ENCODE results near the gene RGS17.
"Not testable (repeated sequence)": the region's sequence is repeated elsewhere in the genome, so short reads cannot be mapped to it uniquely, and the experiment has no call there.

Gene RGS17

GRCh38 chr6:153125032-153125431 is 6.0 kb downstream of the RGS17 start:
- TF ChIP-seq, protein P1, sequence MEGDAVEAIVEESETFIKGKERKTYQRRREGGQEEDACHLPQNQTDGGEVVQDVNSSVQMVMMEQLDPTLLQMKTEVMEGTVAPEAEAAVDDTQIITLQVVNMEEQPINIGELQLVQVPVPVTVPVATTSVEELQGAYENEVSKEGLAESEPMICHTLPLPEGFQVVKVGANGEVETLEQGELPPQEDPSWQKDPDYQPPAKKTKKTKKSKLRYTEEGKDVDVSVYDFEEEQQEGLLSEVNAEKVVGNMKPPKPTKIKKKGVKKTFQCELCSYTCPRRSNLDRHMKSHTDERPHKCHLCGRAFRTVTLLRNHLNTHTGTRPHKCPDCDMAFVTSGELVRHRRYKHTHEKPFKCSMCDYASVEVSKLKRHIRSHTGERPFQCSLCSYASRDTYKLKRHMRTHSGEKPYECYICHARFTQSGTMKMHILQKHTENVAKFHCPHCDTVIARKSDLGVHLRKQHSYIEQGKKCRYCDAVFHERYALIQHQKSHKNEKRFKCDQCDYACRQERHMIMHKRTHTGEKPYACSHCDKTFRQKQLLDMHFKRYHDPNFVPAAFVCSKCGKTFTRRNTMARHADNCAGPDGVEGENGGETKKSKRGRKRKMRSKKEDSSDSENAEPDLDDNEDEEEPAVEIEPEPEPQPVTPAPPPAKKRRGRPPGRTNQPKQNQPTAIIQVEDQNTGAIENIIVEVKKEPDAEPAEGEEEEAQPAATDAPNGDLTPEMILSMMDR (IDR thresholded peaks at IDR 0.05; ENCODE audit: low read depth, low read length), result no peak
- H3K4me3 ChIP-seq (ENCODE audit: low read depth, low read length), result no peak overlapping the region

DNA sequence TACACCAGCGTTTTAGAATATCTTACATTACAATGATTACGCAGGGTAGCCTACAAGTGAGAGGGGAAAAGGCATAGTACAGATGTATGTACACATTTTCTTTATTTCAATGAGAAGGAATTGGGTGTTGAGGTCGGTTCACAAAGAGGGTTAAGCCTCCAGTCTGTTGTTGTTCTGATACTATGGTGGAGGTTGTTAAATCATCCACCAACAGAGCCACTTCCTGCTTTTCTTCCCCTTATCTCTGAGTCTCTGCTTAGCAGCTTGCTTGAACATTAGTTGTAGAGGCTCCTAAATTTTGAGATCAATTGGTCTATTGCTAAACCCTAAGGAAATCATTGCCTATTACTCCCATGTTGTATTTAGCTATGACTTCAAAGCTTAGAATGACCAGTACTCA is 7.3 kb downstream of the RGS17 start:
- TF ChIP-seq, protein P1 (IDR thresholded peaks at IDR 0.05; ENCODE audit: low read depth, low read length), result no peak
- no peak overlapping the region for H3K4me3 ChIP-seq (ENCODE audit: low read depth, low read length)

GRCh38 chr6:153121311-153121710 is 9.8 kb downstream of the RGS17 start:
- TF ChIP-seq, protein P1 (IDR thresholded peaks at IDR 0.05; ENCODE audit: low read depth, low read length), result no peak
- H3K4me3 ChIP-seq (ENCODE audit: low read depth, low read length), result no peak overlapping the region

DNA sequence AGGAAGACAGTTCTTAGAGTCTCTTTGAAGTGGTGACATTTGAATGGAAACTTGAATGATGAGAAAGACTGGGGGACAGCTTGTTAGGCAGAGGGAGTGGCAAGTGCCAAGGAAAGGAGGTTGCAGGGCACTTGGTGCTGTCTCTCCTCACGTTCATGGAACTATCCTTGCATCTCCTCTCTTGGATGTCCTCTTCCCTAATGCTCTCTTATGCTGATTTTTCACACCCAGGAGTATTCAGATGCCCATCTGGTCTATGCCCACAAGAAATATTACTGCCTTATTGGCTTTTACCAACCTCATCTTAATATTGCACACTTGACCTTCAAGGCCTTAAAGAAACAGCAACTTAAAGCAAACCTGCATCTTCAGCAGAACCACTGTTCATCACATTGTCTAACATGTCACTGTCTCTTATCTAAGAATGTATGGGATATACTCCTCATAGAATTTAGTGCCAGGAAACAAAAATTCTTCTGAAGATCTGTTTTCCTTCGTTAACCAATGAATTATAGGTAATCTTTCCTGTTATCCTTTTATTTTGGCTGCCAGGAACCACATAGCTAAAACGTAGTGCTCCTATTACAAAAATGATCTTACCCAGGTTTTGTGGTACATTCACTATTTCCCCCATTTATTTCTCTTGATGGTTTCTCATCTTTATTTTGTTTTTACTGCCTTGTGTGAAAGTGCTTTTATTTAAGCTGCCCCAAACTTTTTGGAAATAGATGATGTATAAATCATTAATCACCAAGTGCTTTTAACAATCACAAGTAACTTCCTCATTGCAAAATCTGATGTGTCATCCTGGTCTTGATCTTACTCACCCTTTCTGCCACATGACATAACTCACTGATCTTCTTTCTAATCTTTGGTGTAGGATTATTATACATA is 12.8 kb downstream of the RGS17 start:
- H3K4me3 ChIP-seq (ENCODE audit: low read depth, low read length), result no peak overlapping the region
- TF ChIP-seq, protein P1 (IDR thresholded peaks at IDR 0.05; ENCODE audit: low read depth, low read length), result no peak

- not testable (repeated sequence) for H3K4me3 ChIP-seq (ENCODE audit: low read depth, low read length)
Measured at GRCh38 chr6:153111082-153111481, 20.0 kb downstream of the RGS17 start.

GRCh38 chr6:153110612-153111011 is 20.5 kb downstream of the RGS17 start:
- H3K4me3 ChIP-seq (ENCODE audit: low read depth, low read length), result not testable (repeated sequence)

GRCh38 chr6:153108315-153108714 is 22.8 kb downstream of the RGS17 start:
- H3K4me3 ChIP-seq (ENCODE audit: low read depth, low read length), result no peak overlapping the region
- TF ChIP-seq, protein P1 (IDR thresholded peaks at IDR 0.05; ENCODE audit: low read depth, low read length), result peak; percentile 19; the same call in 1 of the 2 replicates

GRCh38 chr6:153106021-153106420 is 25.1 kb downstream of the RGS17 start:
- no peak overlapping the region for H3K4me3 ChIP-seq (ENCODE audit: low read depth, low read length)
- TF ChIP-seq, protein P1 (IDR thresholded peaks at IDR 0.05; ENCODE audit: low read depth, low read length), result no peak
